HEK293 (cell line): ENCODE results near the gene PDCL3.

Experiments
- KLF1 ChIP-seq: fragments of 450-650 bp; formaldehyde crosslinking; IDR thresholded peaks from 2 replicates; pipeline ENCODE4 v1.5.1; 2016; ENCODE audit warnings: missing biosample characterization, missing genetic modification characterization
- KLF16 ChIP-seq: fragments of 450-650 bp; formaldehyde crosslinking; IDR thresholded peaks from 2 replicates; pipeline ENCODE4 v1.5.1; 2017; ENCODE audit warnings: missing biosample characterization, missing genetic modification characterization
- ZFP41 ChIP-seq: fragments of 450-650 bp; formaldehyde crosslinking; IDR thresholded peaks from 2 replicates; pipeline ENCODE4 v1.5.1; 2016; ENCODE audit warnings: missing biosample characterization, missing genetic modification characterization, borderline replicate concordance
- ZNF140 ChIP-seq: fragments of 450-650 bp; formaldehyde crosslinking; IDR thresholded peaks from 2 replicates; pipeline ENCODE4 v1.5.1; 2016; ENCODE audit warnings: missing biosample characterization, missing genetic modification characterization
- ZNF530 ChIP-seq: fragments of 450-650 bp; formaldehyde crosslinking; IDR thresholded peaks from 2 replicates; pipeline ENCODE4 v1.5.1; 2016; ENCODE audit warnings: low read depth, missing biosample characterization, missing genetic modification characterization
- TF ChIP-seq, protein P1 (sequence below): fragments of 450-650 bp; formaldehyde crosslinking; IDR thresholded peaks from 2 replicates; pipeline ENCODE4 v1.5.1; 2016; ENCODE audit warnings: missing biosample characterization, missing genetic modification characterization
- TF ChIP-seq, protein P2 (sequence below): fragments of 450-650 bp; formaldehyde crosslinking; IDR thresholded peaks from 2 replicates; pipeline ENCODE4 v1.5.1; 2016; ENCODE audit warnings: missing biosample characterization, missing genetic modification characterization

DNA sequence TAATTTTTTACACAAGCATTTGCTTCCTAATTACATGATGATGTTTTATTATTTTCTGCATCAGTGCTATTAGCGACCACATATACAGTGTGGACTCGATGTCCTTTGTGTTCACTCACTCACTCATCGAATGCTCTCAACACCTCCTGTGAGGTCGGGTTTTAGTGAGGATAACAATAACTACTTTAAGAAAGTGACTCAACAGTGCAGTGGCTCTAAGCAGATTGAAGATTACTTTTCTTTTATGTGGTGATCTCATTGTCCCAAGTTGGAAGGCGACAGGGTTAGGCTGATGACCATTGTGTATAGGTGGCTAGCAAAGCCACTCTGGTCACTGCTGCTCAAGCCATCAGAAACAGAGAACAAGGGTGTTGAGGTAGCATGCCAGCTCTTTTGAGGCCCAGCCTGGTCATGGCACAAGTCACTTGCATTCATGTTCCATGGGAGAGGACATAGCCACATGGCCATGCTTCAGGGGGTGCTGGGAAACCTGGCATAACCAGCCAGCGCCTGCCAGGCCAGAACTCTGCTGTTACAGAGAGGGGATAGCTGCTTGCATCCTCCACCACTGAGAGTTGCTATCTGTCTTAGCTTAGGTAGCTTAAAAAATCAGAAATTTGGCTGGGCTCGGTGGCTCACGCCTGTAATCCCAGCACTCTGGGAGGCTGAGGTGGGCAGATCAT is 60.4 kb downstream of the PDCL3 start:
- TF ChIP-seq, protein P1, sequence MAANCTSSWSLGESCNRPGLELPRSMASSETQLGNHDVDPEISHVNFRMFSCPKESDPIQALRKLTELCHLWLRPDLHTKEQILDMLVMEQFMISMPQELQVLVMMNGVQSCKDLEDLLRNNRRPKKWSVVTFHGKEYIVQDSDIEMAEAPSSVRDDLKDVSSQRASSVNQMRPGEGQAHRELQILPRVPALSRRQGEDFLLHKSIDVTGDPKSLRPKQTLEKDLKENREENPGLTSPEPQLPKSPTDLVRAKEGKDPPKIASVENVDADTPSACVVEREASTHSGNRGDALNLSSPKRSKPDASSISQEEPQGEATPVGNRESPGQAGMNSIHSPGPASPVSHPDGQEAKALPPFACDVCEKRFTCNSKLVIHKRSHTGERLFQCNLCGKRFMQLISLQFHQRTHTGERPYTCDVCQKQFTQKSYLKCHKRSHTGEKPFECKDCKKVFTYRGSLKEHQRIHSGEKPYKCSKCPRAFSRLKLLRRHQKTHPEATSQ (tag by site-specific recombination) = no peak
- TF ChIP-seq ZFP41 (tag by site-specific recombination) (no peak), KLF16 (no peak), ZNF140 (no peak), ZNF530 (tag by site-specific recombination) (no peak), KLF1 (tag by site-specific recombination) (no peak)
- TF ChIP-seq, protein P2, sequence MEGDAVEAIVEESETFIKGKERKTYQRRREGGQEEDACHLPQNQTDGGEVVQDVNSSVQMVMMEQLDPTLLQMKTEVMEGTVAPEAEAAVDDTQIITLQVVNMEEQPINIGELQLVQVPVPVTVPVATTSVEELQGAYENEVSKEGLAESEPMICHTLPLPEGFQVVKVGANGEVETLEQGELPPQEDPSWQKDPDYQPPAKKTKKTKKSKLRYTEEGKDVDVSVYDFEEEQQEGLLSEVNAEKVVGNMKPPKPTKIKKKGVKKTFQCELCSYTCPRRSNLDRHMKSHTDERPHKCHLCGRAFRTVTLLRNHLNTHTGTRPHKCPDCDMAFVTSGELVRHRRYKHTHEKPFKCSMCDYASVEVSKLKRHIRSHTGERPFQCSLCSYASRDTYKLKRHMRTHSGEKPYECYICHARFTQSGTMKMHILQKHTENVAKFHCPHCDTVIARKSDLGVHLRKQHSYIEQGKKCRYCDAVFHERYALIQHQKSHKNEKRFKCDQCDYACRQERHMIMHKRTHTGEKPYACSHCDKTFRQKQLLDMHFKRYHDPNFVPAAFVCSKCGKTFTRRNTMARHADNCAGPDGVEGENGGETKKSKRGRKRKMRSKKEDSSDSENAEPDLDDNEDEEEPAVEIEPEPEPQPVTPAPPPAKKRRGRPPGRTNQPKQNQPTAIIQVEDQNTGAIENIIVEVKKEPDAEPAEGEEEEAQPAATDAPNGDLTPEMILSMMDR (tag by site-specific recombination) = no peak
